HL-60 (cell line): ENCODE results near the gene DNAH17.

Experiments
- GABPA ChIP-seq: IDR thresholded peaks from 2 replicates; pipeline ENCODE4 v1.6.1; 2012; ENCODE audit warnings: low read depth
- POLR2AphosphoS5 ChIP-seq: IDR thresholded peaks from 2 replicates; pipeline ENCODE4 v1.6.1; 2012; ENCODE audit warnings: low read depth
- SPI1 ChIP-seq: IDR thresholded peaks from 2 replicates; pipeline ENCODE4 v1.6.1; 2012; ENCODE audit warnings: low read depth, mild to moderate bottlenecking, borderline replicate concordance
- TF ChIP-seq, protein P1 (sequence below): IDR thresholded peaks from one replicate; pipeline ENCODE4 v1.5.1; 2011; ENCODE audit warnings: low read length, control low read depth, inconsistent platforms; ENCODE audit not compliant: insufficient read depth
- TF ChIP-seq, protein P2 (sequence below): IDR thresholded peaks from 2 replicates; pipeline ENCODE4 v1.6.1; 2012; ENCODE audit warnings: low read depth; ENCODE audit not compliant: insufficient replicate concordance

DNA sequence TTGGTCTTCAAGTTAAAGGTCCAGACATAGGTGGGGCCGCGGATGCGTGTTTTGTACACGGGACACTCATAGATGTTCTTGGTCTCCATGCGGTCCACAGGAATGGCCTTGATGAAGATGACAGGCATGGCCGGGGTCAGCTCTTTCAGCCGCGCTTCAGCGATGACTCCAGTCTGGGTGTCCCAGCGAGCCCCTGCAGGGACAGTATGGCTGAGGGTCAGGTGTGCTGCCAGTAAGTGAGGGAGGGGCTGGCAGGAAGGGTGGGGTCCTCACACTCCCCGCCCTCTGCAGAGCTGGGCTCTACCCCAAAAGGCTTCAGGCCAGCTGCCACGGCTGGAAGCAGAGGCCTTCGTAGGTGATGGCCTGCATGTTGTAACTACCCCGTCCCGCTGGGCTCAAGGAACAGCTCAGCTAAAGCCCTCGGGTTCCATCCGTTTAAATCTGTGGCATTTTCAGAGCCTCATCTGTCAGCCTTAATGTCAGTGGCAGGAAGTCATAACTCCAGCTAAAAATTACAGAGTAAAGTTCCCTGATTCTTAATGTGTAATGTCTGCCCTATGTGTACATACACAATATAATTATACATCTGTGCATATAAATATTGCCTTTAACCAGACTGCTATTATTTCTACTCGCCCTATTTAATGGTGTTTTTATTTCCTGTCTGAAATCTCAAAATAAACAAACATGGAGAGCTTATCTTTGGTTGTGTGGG lies 153.1 kb downstream of the DNAH17 start:
- TF ChIP-seq POLR2AphosphoS5, result no peak
- TF ChIP-seq, protein P1, sequence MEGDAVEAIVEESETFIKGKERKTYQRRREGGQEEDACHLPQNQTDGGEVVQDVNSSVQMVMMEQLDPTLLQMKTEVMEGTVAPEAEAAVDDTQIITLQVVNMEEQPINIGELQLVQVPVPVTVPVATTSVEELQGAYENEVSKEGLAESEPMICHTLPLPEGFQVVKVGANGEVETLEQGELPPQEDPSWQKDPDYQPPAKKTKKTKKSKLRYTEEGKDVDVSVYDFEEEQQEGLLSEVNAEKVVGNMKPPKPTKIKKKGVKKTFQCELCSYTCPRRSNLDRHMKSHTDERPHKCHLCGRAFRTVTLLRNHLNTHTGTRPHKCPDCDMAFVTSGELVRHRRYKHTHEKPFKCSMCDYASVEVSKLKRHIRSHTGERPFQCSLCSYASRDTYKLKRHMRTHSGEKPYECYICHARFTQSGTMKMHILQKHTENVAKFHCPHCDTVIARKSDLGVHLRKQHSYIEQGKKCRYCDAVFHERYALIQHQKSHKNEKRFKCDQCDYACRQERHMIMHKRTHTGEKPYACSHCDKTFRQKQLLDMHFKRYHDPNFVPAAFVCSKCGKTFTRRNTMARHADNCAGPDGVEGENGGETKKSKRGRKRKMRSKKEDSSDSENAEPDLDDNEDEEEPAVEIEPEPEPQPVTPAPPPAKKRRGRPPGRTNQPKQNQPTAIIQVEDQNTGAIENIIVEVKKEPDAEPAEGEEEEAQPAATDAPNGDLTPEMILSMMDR, result no peak
- TF ChIP-seq, protein P2, sequence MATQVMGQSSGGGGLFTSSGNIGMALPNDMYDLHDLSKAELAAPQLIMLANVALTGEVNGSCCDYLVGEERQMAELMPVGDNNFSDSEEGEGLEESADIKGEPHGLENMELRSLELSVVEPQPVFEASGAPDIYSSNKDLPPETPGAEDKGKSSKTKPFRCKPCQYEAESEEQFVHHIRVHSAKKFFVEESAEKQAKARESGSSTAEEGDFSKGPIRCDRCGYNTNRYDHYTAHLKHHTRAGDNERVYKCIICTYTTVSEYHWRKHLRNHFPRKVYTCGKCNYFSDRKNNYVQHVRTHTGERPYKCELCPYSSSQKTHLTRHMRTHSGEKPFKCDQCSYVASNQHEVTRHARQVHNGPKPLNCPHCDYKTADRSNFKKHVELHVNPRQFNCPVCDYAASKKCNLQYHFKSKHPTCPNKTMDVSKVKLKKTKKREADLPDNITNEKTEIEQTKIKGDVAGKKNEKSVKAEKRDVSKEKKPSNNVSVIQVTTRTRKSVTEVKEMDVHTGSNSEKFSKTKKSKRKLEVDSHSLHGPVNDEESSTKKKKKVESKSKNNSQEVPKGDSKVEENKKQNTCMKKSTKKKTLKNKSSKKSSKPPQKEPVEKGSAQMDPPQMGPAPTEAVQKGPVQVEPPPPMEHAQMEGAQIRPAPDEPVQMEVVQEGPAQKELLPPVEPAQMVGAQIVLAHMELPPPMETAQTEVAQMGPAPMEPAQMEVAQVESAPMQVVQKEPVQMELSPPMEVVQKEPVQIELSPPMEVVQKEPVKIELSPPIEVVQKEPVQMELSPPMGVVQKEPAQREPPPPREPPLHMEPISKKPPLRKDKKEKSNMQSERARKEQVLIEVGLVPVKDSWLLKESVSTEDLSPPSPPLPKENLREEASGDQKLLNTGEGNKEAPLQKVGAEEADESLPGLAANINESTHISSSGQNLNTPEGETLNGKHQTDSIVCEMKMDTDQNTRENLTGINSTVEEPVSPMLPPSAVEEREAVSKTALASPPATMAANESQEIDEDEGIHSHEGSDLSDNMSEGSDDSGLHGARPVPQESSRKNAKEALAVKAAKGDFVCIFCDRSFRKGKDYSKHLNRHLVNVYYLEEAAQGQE, result no peak
- no peak for TF ChIP-seq GABPA
- TF ChIP-seq SPI1, result no peak
